Activated CD8-positive, alpha-beta memory T cell treated with anti-CD3 and anti-CD28 coated beads, Interleukin-2, amount 10 ng/mL, durations not matched to agents 7 days and 5 days (primary cell): ENCODE results near the gene NPAS1. TPM values are rescaled to one million over a fixed set of nuclear protein-coding genes. Genes with fewer than 3 reads are reported as not detected.

Experiments used
- ATAC-seq: fragments of 150-1000 bp; cut with Tn5 transposase; one replicate; pipeline ENCODE4 v1.10.0; 2021; ENCODE audit warnings: moderate library complexity
- CTCF ChIA-PET: fragments of 350-600 bp; sonication (Branson Sonifier 250); formaldehyde crosslinking; loops from one replicate; lab custom pipeline; 2021; ENCODE audit warnings: antibody characterized with exemption; lab: Charles Lee
- DNase-seq: peaks from one replicate; pipeline ENCODE4 v3.0.0-alpha.2; 2020
- H3K27ac Mint-ChIP-seq: one replicate; pipeline ENCODE4 v1.8.0; 2021; ENCODE audit warnings: mild to moderate bottlenecking, mixed read lengths
- H3K27me3 Mint-ChIP-seq: one replicate; pipeline ENCODE4 v1.8.0; 2021; ENCODE audit warnings: mixed read lengths
- H3K36me3 Mint-ChIP-seq: one replicate; pipeline ENCODE4 v1.8.0; 2021; ENCODE audit warnings: mild to moderate bottlenecking, mixed read lengths
- H3K4me1 Mint-ChIP-seq: one replicate; pipeline ENCODE4 v1.8.0; 2021; ENCODE audit warnings: mixed read lengths
- H3K4me3 Mint-ChIP-seq: one replicate; pipeline ENCODE4 v1.8.0; 2021; ENCODE audit warnings: mild to moderate bottlenecking, moderate library complexity, mixed read lengths
- H3K9me3 Mint-ChIP-seq: one replicate; pipeline ENCODE4 v1.8.0; 2022; ENCODE audit warnings: low read depth, mixed read lengths
- total RNA-seq, 2 experiments: library from RNA; stranded (reverse); gene quantifications; one replicate each; pipeline ENCODE4 v1.2.3, GENCODE V29; 2021

Gene NPAS1
- total RNA-seq, 2 experiments from 2014 or later: 0.41 to 0.68 TPM

DNA sequence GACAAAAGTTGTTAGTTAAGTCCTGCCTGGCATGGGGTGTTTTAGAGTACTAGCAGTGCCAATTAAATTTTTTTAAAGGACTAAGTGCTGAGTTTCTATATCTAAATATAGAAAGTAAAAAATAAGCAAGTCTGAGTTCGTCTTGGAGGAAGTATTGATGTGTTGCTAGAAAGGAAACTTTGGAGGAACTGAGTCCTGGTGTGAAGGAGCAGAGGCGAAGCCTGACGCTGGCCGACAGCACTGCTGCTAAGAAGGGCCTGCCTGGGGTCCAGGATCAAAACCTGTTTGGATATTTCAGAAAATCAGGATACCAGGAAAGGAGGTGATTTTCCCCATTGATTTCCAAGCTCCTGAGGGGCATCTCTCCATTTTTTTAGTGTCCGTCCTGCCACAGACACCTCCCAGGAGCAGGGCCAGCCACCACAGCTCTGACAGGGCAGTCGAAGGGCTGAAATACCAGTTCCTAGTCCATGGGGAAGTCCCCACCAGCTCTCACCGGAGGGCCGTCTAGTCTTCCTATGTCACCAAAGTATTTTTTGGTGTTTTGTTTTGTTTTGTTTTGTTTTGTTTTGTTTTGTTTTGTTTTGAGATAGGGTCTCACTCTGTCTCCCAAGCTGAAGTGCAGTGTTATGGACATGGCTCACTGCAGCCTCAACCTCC is 38.2 kb upstream of the NPAS1 start:
- CTCF ChIA-PET: interaction anchor here (1.1 to 1.7 kb wide), 3 partner anchors 11 to 150 kb away, joined by 3 to 8 read pairs (median 5); no protein-coding TSS in a partner anchor
- Mint-ChIP-seq H3K27ac (no peak overlapping the region), H3K27me3 (no peaks in the 10 kb centered on the region), H3K36me3 (peaks cover 2% of the 10 kb centered on the region), H3K4me1 (peaks cover 39% of the 10 kb centered on the region), H3K9me3 (no peaks in the 10 kb centered on the region), H3K4me3 (no peak overlapping the region)
- ATAC-seq (no peak), DNase-seq (no peak)

DNA sequence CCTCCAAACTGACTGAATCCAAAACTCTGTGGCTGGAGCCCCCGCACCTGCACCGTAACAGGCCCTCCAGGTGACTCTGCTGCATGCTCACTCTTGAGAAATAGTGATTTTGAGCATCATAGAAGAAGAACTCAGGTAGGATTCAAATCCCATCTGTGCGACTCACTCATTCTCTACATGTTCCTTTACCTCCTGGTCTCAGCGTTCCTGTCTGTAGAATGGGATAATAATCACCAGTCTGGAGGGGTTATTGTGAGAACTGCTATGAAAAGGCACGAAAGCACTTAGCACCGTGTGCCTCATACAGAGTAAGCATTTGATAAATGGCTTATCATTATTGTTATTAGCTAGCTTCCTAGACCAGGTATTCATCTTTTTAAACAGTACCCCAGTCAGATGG is 36.5 kb upstream of the NPAS1 start:
- CTCF ChIA-PET: interaction anchor here (0.7 to 1.0 kb wide), 3 partner anchors 11 to 142 kb away, joined by 3 to 5 read pairs (median 3); no protein-coding TSS in a partner anchor
- Mint-ChIP-seq H3K27ac (no peak overlapping the region), H3K36me3 (peaks cover 2% of the 10 kb centered on the region), H3K4me1 (peaks cover 23% of the 10 kb centered on the region), H3K27me3 (no peaks in the 10 kb centered on the region), H3K9me3 (no peaks in the 10 kb centered on the region), H3K4me3 (no peak overlapping the region)
- ATAC-seq (no peak), DNase-seq (no peak)

DNA sequence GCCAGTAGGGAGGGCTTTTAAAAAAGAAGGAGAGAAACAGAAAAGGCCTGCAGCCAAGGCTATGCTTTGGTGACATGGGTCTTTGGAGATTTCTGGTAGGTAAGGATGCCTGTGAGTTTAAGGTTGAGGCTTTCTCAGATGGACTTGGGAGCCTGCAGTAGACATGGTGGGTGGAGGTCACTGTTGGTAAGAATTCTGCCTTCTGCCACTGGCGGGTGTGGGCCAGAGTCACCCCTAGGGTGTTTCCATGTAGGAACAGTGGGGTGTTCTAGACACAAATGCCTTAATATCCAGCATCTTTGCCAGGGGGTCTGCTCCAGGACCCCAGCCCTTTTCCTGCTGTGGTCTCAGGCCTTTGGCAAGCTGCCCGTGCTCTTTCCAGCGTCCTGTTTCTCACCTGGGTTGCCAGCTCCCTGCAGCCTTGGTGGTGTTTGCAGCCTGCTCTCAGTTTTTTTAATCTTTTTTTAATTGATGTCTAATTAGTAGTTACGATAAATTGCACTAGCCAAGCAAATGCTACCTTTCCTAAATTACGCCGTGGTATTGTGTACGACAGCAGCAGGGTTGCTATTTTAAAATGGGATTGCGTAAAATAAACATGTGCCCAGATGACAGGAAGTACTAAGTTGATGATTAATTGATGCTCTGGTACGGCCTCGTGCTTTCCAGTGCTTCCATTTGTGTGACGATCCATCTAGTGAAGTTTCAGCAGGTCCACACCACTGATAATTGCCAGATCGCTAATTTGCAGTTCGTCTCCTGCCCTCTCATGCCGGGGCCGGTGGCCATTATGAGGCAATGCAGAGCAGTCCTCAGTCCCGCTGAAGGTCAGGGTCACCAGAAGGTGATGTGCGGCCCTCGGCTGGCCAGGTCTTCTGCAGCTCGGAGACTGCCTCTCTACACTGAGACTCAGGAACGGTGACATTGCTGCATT is 35.3 kb upstream of the NPAS1 start:
- ATAC-seq (no peak), DNase-seq (no peak)
- no peaks in the 10 kb centered on the region for H3K27me3 Mint-ChIP-seq
- no peaks in the 10 kb centered on the region for H3K9me3 Mint-ChIP-seq
- CTCF ChIA-PET: interaction anchor here (0.7 to 2.0 kb wide), 5 partner anchors 8 to 144 kb away, joined by 3 to 5 read pairs (median 4); no protein-coding TSS in a partner anchor
- peaks cover 15% of the 10 kb centered on the region for H3K4me1 Mint-ChIP-seq
- no peak overlapping the region for H3K4me3 Mint-ChIP-seq
- H3K27ac Mint-ChIP-seq: no peak overlapping the region
- peaks cover 2% of the 10 kb centered on the region for H3K36me3 Mint-ChIP-seq

DNA sequence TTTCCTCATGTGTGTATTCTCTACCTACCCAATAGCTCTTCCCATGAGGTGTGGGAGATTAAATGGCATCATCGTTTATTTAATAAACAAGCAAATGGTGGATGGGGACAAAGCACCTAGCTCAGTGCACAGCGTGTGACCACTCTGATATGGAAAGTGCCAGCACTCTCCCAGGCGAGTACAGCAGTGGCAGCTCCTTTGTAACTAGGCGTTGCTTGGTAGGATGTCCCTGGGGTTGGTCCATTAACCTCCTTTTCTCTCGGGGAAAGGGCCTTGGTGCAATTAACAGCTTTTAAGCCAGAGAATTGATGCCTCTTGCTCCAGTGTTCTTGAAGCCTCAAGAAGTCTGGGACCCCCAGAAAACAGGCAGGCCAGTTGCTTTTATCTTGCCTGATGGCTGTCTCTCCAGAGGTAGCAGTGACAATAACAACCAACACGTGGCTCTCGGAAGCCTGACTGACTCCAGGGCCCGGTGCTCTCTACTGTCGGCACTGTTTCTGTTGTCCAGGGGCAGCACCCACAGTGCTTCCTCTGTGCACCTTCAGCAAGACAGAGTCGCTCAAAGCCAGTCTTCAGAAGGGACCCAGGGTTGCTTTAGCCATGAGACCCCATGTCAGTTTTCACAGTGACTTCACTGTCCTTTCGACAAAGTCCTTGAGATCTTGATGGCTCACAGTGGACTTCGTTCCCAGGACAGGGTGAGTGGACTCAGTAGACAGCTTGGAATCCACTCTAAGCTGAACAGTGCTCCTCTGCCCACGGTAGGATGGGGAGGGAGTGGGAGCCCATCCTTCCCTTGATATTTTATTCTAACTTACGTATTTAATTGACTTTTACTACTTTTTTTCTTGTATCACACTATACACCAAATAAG is 33.9 kb upstream of the NPAS1 start:
- no peaks in the 10 kb centered on the region for H3K9me3 Mint-ChIP-seq
- no peak overlapping the region for H3K27ac Mint-ChIP-seq
- H3K27me3 Mint-ChIP-seq: no peaks in the 10 kb centered on the region
- ATAC-seq: no peak
- no peak overlapping the region for H3K4me3 Mint-ChIP-seq
- DNase-seq: no peak
- H3K36me3 Mint-ChIP-seq: no peaks in the 10 kb centered on the region
- H3K4me1 Mint-ChIP-seq: peaks cover 15% of the 10 kb centered on the region
- CTCF ChIA-PET: interaction anchor here (0.8 to 2.0 kb wide), 5 partner anchors 10 to 124 kb away, joined by 3 to 9 read pairs (median 4); no protein-coding TSS in a partner anchor

DNA sequence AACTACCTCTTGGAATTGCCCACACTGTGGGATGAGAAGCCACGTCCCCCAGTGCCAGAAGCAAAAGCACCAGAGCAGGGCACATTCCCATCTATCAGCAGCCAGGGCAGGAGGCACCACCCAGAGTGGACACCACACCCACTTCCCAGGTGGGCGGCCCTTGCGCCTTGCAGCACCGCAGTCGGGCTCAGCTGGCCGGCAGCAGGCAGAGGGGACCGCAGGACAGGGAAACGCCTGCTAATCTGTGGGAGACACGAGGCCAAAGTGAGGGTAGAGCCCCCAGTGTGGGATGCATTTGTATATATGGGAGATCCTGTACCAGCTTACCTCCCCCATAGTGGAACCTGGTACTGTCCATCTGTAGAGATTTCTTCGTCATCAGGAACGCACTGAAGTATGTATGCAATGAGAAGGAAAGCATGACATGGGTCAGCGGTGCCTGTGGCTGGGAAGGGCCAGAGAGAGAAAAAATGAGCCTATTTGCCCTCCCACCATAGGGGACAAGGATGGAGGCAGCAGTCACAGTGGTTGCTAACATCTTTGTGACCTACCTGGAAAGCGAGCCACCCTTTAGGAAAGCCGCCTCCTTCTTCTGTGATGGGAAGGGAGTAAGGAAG is 30.9 kb upstream of the NPAS1 start:
- ATAC-seq (no peak), DNase-seq (no peak)
- H3K4me3 Mint-ChIP-seq: no peak overlapping the region
- H3K4me1 Mint-ChIP-seq: peaks cover 16% of the 10 kb centered on the region
- no peaks in the 10 kb centered on the region for H3K9me3 Mint-ChIP-seq
- H3K27me3 Mint-ChIP-seq: no peaks in the 10 kb centered on the region
- peaks cover 5% of the 10 kb centered on the region for H3K36me3 Mint-ChIP-seq
- no peak overlapping the region for H3K27ac Mint-ChIP-seq
- CTCF ChIA-PET: interaction anchor here (0.7 to 5.2 kb wide), 4 partner anchors 32 to 148 kb away, joined by 3 to 42 read pairs (median 4); no protein-coding TSS in a partner anchor

DNA sequence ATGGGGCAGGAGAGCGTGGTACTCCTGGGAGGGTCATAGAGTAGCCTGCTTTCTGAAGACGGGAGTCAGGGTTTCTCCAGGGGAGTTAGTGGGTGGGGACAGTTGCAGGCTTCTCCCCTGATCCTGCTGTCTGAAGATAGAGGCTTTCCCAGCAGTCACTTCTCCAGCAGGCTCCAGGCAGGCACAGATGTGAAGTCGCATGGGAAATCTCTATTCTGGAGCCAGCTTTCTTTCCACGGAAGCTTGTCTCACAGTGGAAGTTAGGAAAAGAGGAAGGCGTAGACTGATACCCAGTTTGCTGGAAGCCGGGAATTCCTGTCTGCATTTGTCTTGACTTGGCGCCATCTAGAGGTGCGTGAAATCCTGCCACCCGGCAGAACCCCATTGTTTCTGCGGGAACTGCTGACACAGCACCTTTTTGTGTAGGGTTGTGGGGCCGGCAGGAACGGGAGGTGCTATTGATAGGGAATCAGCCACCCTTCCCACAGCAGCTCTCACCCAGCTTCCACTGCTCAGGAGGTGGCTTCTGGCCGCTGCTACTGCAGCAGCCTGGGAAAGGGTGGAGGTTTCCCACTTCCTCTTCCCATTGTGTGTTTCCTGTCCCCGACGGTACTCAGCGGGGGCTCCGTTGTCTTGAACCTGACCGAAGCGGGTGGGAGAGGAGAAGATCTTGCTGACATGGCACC is 28.5 kb upstream of the NPAS1 start:
- no peaks in the 10 kb centered on the region for H3K9me3 Mint-ChIP-seq
- H3K4me3 Mint-ChIP-seq: no peak overlapping the region
- H3K36me3 Mint-ChIP-seq: peaks cover 5% of the 10 kb centered on the region
- peaks cover 16% of the 10 kb centered on the region for H3K4me1 Mint-ChIP-seq
- ATAC-seq (peak; percentile 76), DNase-seq (peak; percentile 77)
- peak overlapping the region; percentile 64 for H3K27ac Mint-ChIP-seq
- CTCF ChIA-PET: interaction anchor here (0.5 to 5.2 kb wide), 40 partner anchors 9 to 1961 kb away, joined by 3 to 42 read pairs (median 4); partner anchors contain the start of genes AP2S1 and NPAS1
- no peaks in the 10 kb centered on the region for H3K27me3 Mint-ChIP-seq

DNA sequence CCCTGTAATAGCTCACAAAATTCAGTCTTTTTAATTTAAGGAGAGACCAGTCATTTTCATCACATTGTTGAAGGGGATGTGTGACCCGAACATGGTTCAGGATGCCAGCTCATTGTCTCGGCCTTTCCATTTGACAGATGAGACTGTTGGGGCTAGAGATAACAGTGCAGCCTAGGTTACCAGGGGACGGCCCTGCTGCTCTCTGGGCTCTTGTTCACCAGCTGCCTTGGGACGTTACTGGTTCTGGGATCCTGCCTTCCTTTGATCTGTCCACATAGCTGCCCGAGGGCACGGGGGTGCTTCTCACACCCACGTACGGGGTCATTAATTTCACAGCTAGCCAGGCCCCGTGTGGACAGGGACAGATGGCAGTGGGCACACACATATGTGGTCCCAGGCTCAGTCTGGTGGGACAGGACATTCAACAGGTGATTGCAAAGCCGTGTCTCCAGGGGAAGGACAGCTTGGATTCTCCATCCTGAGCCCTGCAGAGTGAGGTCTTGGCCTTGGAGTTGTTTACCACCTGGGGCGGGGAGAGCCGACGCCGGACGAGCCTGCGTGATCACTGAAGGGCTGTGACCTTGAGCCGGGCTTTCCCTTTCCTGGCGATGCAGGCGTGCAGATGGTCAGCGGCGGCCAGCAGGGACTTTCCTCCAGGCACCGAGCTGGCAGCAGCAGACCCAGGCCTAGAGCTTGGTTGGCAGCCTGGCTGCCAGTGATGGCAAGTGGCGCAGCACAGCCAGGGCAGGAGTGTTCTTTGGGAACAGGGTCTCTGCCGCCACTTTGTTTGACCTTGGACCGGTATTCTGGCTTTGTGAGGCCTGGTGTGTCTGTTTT is 26.7 kb upstream of the NPAS1 start:
- ATAC-seq (no peak), DNase-seq (no peak)
- peaks cover 7% of the 10 kb centered on the region for H3K36me3 Mint-ChIP-seq
- no peak overlapping the region for H3K4me3 Mint-ChIP-seq
- H3K4me1 Mint-ChIP-seq: peaks cover 16% of the 10 kb centered on the region
- no peak overlapping the region for H3K27ac Mint-ChIP-seq
- CTCF ChIA-PET: interaction anchor here (1.2 to 5.2 kb wide), 8 partner anchors 11 to 251 kb away, joined by 4 to 42 read pairs (median 8); partner anchors contain the start of gene AP2S1
- H3K27me3 Mint-ChIP-seq: no peaks in the 10 kb centered on the region
- no peaks in the 10 kb centered on the region for H3K9me3 Mint-ChIP-seq

DNA sequence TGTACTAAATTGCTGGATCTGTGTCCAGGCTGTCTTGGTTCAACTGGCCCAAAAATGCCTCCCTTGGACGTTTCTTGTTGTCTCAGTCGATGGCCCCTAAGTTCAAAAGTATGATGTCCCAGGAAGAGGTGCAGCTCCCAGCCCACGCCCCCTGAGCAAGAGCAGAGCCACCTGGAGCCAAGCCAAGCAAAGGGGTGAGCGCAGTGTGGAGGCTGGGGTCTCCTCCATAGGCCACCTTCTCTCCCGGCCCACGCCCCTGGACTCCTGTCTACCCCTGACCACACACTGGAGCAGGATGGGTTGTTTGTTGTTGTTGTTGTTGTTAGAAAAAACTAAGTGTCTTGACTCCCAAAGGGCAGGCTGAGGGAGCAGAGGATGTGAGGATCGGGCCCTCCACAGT is 26.0 kb upstream of the NPAS1 start:
- Mint-ChIP-seq H3K27me3 (no peaks in the 10 kb centered on the region), H3K36me3 (peaks cover 7% of the 10 kb centered on the region), H3K4me1 (peaks cover 16% of the 10 kb centered on the region), H3K9me3 (no peaks in the 10 kb centered on the region), H3K27ac (no peak overlapping the region), H3K4me3 (no peak overlapping the region)
- CTCF ChIA-PET: interaction anchor here (1.2 to 5.2 kb wide), 4 partner anchors 12 to 250 kb away, joined by 4 to 42 read pairs (median 6); partner anchors contain the start of gene AP2S1
- no peak for DNase-seq
- no peak for ATAC-seq

DNA sequence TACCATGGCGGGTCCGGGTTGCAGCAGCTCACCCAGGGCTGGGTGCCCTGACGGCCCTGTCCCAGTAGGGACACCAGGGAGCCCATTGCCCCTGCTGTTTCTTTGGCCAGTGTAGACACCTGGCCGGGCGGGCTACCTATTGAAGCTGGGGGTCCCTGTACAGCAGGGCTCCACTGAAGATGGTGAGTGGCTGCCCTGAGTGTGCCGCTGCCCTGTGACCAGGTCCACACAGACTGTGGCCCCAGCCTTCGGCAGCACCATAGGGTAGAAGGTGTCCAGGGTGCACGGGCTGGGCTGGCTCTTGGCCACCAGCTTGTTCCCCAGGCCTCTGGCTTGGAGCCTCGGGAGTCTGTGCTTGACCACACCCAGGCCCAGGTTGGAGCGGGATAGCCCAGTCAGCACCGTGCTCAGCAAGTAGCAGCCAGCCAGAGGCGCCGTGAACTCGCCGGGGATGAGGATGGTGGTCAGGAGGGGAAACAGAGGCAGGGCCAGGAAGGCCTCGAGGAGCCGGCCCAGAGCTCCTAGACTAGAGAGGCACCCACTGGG is 25.4 kb upstream of the NPAS1 start:
- Mint-ChIP-seq H3K27ac (no peak overlapping the region), H3K9me3 (no peaks in the 10 kb centered on the region), H3K4me3 (no peak overlapping the region), H3K4me1 (peaks cover 16% of the 10 kb centered on the region), H3K27me3 (no peaks in the 10 kb centered on the region), H3K36me3 (peaks cover 7% of the 10 kb centered on the region)
- DNase-seq (no peak), ATAC-seq (no peak)
- CTCF ChIA-PET: interaction anchor here (0.9 to 3.0 kb wide), 2 partner anchors 19 to 27 kb away, joined by 3 to 21 read pairs; no protein-coding TSS in a partner anchor

DNA sequence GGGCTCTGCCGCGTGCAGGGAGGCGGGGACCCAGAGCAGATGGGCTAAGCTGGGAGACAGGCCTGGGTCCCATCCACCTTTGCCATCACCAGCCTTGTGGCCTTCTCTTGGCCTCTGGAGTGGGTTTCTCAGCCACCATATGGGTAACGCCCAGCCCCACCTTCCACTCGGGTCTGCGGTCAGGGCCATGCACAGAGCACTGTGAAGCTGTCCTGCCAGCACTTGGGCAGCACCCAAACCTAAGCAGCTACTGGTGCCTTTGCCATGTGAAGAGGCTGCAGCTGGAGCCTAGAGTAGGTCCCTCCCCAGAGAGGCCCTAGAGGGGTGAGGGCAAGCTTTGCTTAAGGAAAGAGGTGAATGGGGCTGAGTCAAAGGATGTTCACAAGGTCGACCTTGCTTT is 24.1 kb upstream of the NPAS1 start:
- no peak overlapping the region for H3K27ac Mint-ChIP-seq
- no peak for DNase-seq
- peaks cover 9% of the 10 kb centered on the region for H3K36me3 Mint-ChIP-seq
- CTCF ChIA-PET: interaction anchor here (0.6 to 3.0 kb wide), 4 partner anchors 18 to 227 kb away, joined by 3 to 21 read pairs (median 3); no protein-coding TSS in a partner anchor
- peaks cover 11% of the 10 kb centered on the region for H3K4me1 Mint-ChIP-seq
- ATAC-seq: no peak
- H3K4me3 Mint-ChIP-seq: no peak overlapping the region
- H3K9me3 Mint-ChIP-seq: no peaks in the 10 kb centered on the region
- no peaks in the 10 kb centered on the region for H3K27me3 Mint-ChIP-seq
